ENCODE measurements around the gene CHP2. TPM values are rescaled to one million over a fixed set of nuclear protein-coding genes. Genes with fewer than 3 reads are reported as not detected.

Gene CHP2
- total RNA-seq, 1 donor from 2014 or later = not detected

GRCh38 chr16:23757937-23758619 lies 3.3 kb downstream of the CHP2 start:
- Mint-ChIP-seq H3K9me3 (ENCODE audit: unreplicated experiment) (peaks cover 6% of the 10 kb centered on the region), H3K4me1 (ENCODE audit: low read depth, unreplicated experiment) (no peaks in the 10 kb centered on the region), H3K4me3 (ENCODE audit: unreplicated experiment) (no peak overlapping the region), H3K36me3 (ENCODE audit: low read depth, unreplicated experiment) (no peaks in the 10 kb centered on the region), H3K27me3 (ENCODE audit: low read depth, unreplicated experiment) (peaks cover 24% of the 10 kb centered on the region), H3K27ac (ENCODE audit: unreplicated experiment) (no peak overlapping the region)
- no peaks in the 10 kb centered on the region for H3K36me3 ChIP-seq (ENCODE audit: insufficient read depth, low read length)
- H3K27ac ChIP-seq (ENCODE audit: low read depth, low read length) = no peak overlapping the region
- no peak overlapping the region for H3K4me3 ChIP-seq (ENCODE audit: insufficient read depth, low read depth, low read length)
- H3K79me2 ChIP-seq (ENCODE audit: insufficient read depth, low read length) = no peaks in the 10 kb centered on the region
- no peaks in the 10 kb centered on the region for H4K20me1 ChIP-seq (ENCODE audit: insufficient read depth, low read length)
- H2AFZ ChIP-seq (ENCODE audit: low read depth, low read length) = no peak overlapping the region
- FAIRE-seq (no peak), DNase-seq (ENCODE audit: low read depth) (no peak)
- no peak overlapping the region for H3K4me2 ChIP-seq (ENCODE audit: low read length)
- H3K9me3 ChIP-seq (ENCODE audit: insufficient read depth, low read depth, low read length) = no peaks in the 10 kb centered on the region
- TF ChIP-seq EZH2 (IDR thresholded peaks at IDR 0.05; ENCODE audit: insufficient read depth, low read length) (no peak), CTCF (IDR thresholded peaks at IDR 0.05; ENCODE audit: insufficient read depth, low read depth, low read length) (no peak)
- peaks cover 14% of the 10 kb centered on the region for H3K27me3 ChIP-seq (ENCODE audit: insufficient read depth, low read length)
- no peaks in the 10 kb centered on the region for H3K4me1 ChIP-seq (ENCODE audit: insufficient read depth, low read length)
- no peak overlapping the region for H3K9ac ChIP-seq (ENCODE audit: low read length)

- Histone ChIP-seq H2AFZ (ENCODE audit: low read depth, low read length) (no peak overlapping the region), H3K4me2 (ENCODE audit: low read length) (no peak overlapping the region), H3K79me2 (ENCODE audit: insufficient read depth, low read length) (no peaks in the 10 kb centered on the region), H3K4me1 (ENCODE audit: insufficient read depth, low read length) (no peaks in the 10 kb centered on the region), H3K36me3 (ENCODE audit: insufficient read depth, low read length) (no peaks in the 10 kb centered on the region), H3K9me3 (ENCODE audit: insufficient read depth, low read depth, low read length) (no peaks in the 10 kb centered on the region), H3K27me3 (ENCODE audit: insufficient read depth, low read length) (no peaks in the 10 kb centered on the region), H3K9ac (ENCODE audit: low read length) (no peak overlapping the region), H3K4me3 (ENCODE audit: insufficient read depth, low read depth, low read length) (no peak overlapping the region), H3K27ac (ENCODE audit: low read depth, low read length) (no peak overlapping the region), H4K20me1 (ENCODE audit: insufficient read depth, low read length) (no peaks in the 10 kb centered on the region)
- Mint-ChIP-seq H3K4me3 (ENCODE audit: unreplicated experiment) (no peak overlapping the region), H3K36me3 (ENCODE audit: low read depth, unreplicated experiment) (no peaks in the 10 kb centered on the region), H3K4me1 (ENCODE audit: low read depth, unreplicated experiment) (no peaks in the 10 kb centered on the region), H3K27me3 (ENCODE audit: low read depth, unreplicated experiment) (peaks cover 6% of the 10 kb centered on the region), H3K9me3 (ENCODE audit: unreplicated experiment) (no peaks in the 10 kb centered on the region), H3K27ac (ENCODE audit: unreplicated experiment) (no peak overlapping the region)
- TF ChIP-seq CTCF (IDR thresholded peaks at IDR 0.05; ENCODE audit: insufficient read depth, low read depth, low read length) (no peak), EZH2 (IDR thresholded peaks at IDR 0.05; ENCODE audit: insufficient read depth, low read length) (no peak)
- DNase-seq (ENCODE audit: low read depth) = no peak
- FAIRE-seq = no peak
Observed at GRCh38 chr16:23765933-23766332, 11.1 kb downstream of the CHP2 start.

GRCh38 chr16:23768581-23768980 lies 13.8 kb downstream of the CHP2 start:
- Histone ChIP-seq H2AFZ (ENCODE audit: low read depth, low read length) (no peak overlapping the region), H3K4me3 (ENCODE audit: insufficient read depth, low read depth, low read length) (no peak overlapping the region), H3K9ac (ENCODE audit: low read length) (no peak overlapping the region), H3K4me1 (ENCODE audit: insufficient read depth, low read length) (no peaks in the 10 kb centered on the region), H3K36me3 (ENCODE audit: insufficient read depth, low read length) (no peaks in the 10 kb centered on the region), H3K27me3 (ENCODE audit: insufficient read depth, low read length) (no peaks in the 10 kb centered on the region), H3K79me2 (ENCODE audit: insufficient read depth, low read length) (no peaks in the 10 kb centered on the region), H4K20me1 (ENCODE audit: insufficient read depth, low read length) (no peaks in the 10 kb centered on the region), H3K27ac (ENCODE audit: low read depth, low read length) (no peak overlapping the region), H3K9me3 (ENCODE audit: insufficient read depth, low read depth, low read length) (no peaks in the 10 kb centered on the region), H3K4me2 (ENCODE audit: low read length) (no peak overlapping the region)
- Mint-ChIP-seq H3K4me1 (ENCODE audit: low read depth, unreplicated experiment) (no peaks in the 10 kb centered on the region), H3K27ac (ENCODE audit: unreplicated experiment) (no peak overlapping the region), H3K36me3 (ENCODE audit: low read depth, unreplicated experiment) (no peaks in the 10 kb centered on the region), H3K4me3 (ENCODE audit: unreplicated experiment) (no peak overlapping the region), H3K9me3 (ENCODE audit: unreplicated experiment) (no peaks in the 10 kb centered on the region), H3K27me3 (ENCODE audit: low read depth, unreplicated experiment) (peaks cover 8% of the 10 kb centered on the region)
- TF ChIP-seq EZH2 (IDR thresholded peaks at IDR 0.05; ENCODE audit: insufficient read depth, low read length) = no peak
- TF ChIP-seq CTCF (IDR thresholded peaks at IDR 0.05; ENCODE audit: insufficient read depth, low read depth, low read length) = no peak
- DNase-seq (ENCODE audit: low read depth) (no peak), FAIRE-seq (no peak)
